T-helper 22 cell (primary cell): Measurements from ENCODE around the gene SLC44A3.
"Not testable (repeated sequence)": the region's sequence is repeated elsewhere in the genome, so short reads cannot be mapped to it uniquely, and the experiment has no call there.

Source experiments
- DNase-seq: peaks from one replicate; pipeline ENCODE4 v3.0.0-alpha.2; 2020; ENCODE audit warnings: low read depth

The SLC44A3 gene

DNA sequence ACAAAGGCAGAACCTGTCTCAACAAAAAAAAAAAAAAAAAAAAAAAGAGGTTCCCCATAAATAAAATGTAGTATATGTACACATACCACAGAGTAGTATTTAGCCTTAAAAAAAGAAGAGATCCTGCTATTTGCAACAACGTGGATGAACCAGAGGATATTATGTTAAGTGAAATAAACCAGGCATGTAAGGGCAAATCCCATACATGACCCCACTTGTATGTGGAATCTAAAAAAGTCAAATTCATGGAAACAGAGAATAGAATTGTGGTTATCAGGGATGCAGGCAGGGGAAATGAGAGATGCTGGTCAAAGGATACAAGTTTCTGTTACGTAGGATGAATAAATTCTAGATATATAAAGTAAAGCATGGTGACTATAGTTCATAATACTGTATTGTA lies 16.7 kb downstream of the SLC44A3 start:
- no peak for DNase-seq

- not testable (repeated sequence) for DNase-seq
Measured at GRCh38 chr1:94840381-94840780, 20.2 kb downstream of the SLC44A3 start.

GRCh38 chr1:94840808-94841207 lies 20.7 kb downstream of the SLC44A3 start:
- DNase-seq, result no peak

DNA sequence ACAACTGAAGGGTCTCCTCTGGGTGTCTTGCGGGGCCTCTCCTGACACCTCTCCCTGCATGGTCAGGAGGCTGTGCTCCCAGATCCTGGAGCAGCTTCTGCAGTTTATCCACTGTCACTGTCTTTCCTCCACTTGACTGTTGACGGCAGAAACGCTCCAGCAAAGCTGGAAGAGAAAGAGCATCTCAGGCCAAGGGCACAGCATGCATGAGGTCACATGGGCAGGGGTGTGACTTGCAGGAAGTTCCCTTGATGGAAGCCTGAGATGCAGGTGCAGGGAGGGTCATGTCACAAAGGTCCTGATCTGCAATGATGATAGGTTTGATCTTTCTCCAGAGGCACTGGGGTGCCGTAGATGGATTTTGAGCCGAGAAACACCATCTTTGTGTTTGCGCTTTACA lies 23.3 kb downstream of the SLC44A3 start:
- DNase-seq, result no peak

DNA sequence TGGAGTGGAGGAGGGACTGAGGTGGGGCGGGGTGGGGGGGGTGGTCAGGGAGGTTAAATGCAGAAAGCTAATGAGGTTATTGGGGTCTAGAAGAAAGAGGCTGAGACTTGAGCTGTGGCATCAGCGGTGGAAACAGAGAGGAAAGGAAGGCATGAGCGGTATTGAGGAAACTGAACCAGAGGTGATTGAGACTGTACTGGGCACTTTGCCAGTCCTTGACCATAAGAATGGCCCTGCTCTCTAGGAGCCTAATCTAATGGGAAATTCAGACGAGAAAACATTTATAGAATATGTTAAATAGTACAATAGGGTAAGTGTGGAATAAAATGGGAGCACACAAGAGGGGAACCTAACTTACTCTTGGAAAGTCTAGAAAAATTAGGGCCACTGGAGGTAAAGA lies 23.7 kb downstream of the SLC44A3 start:
- no peak for DNase-seq

GRCh38 chr1:94846308-94846707 lies 26.2 kb downstream of the SLC44A3 start:
- DNase-seq, result no peak

GRCh38 chr1:94851571-94851970 lies 31.4 kb downstream of the SLC44A3 start:
- no peak for DNase-seq

DNA sequence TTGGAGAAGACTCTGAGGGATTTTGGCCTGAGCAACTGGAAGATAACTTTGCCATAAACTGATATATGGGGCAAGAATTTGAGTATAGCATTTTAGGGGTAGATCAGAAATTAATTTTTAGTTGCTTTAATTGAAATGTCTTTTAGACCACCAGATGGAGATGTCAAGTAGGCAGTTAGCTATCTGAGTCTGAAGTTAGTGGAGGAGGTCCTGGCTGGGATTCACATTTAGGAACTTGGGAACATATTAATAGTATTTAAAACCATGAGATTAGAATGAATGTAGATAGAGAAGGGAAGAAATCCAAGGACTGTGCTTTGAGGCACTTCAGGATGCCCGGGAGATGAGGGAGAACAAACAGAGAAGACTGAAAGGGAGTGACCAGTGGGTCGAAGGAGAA lies 32.6 kb downstream of the SLC44A3 start:
- DNase-seq, result no peak

DNA sequence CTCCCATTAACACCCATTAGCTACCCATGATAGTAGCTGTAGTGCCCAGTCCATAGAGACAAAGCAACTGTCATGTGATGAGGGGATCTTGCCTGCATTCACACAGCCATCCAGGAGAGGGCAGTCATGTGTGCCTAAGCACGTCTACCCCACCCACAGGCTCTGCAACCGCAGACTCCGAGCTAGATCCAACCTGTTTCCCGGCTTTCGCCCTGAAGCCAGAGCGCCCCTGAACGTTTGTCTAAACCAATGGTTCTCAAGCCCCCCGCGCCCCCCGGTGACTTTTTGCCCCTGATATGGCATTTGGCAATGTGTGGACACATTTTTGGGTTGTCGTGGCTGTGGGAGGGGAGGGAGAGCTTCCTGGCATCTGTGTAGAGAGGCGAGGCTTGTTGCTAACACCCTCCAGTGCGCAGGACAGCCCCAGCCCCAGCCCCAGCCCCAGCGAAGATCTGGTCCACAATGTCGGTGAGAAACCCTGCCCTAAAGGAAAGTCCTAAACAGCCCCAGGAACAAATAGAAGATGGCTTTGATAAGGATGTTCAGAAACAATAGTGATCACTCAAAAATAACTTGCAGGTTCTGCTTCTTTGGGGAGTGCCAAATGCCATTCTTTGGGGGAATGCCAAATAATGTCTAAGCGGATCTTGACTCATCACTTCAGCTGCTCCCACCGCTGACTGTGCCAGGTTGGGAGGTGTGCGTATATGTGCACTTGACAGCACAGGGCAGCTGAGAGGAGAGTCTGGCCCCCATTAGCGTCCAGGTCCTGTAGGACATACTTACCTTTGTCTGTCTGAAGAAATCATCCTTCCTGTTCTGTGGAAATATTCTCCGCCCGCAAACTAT lies 34.5 kb downstream of the SLC44A3 start:
- DNase-seq, result peak; percentile 30

GRCh38 chr1:94855307-94855700 lies 35.1 kb downstream of the SLC44A3 start:
- no peak for DNase-seq

GRCh38 chr1:94856004-94856403 lies 35.8 kb downstream of the SLC44A3 start:
- no peak for DNase-seq

GRCh38 chr1:94856868-94857267 lies 36.7 kb downstream of the SLC44A3 start:
- no peak for DNase-seq

GRCh38 chr1:94858276-94858675 lies 38.1 kb downstream of the SLC44A3 start:
- no peak for DNase-seq

DNA sequence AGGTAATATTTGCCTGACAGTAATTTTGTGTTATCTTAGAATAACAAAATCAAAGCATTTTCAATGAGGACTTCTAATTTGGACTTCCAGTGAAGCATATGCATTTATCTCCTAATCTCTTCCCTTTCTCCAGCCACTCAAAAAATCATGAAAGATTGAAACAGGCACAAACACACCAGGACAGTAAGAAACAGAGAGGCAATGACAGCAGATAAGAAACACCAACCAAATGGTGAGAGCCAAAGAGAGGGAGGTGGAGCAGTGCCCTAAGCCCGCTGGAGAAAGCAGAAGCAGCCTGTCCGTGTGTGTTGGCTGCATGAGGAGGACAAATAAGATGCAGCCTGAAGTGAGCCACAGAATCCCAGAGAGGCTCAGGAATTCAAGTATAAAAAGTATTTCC lies 39.0 kb downstream of the SLC44A3 start:
- no peak for DNase-seq

- DNase-seq, result no peak
Measured at GRCh38 chr1:94862718-94863117, 42.6 kb downstream of the SLC44A3 start.

GRCh38 chr1:94863297-94863911 lies 43.2 kb downstream of the SLC44A3 start:
- no peak for DNase-seq

GRCh38 chr1:94863919-94864318 lies 43.8 kb downstream of the SLC44A3 start:
- DNase-seq, result no peak

GRCh38 chr1:94864821-94865220 lies 44.7 kb downstream of the SLC44A3 start:
- DNase-seq, result no peak

DNA sequence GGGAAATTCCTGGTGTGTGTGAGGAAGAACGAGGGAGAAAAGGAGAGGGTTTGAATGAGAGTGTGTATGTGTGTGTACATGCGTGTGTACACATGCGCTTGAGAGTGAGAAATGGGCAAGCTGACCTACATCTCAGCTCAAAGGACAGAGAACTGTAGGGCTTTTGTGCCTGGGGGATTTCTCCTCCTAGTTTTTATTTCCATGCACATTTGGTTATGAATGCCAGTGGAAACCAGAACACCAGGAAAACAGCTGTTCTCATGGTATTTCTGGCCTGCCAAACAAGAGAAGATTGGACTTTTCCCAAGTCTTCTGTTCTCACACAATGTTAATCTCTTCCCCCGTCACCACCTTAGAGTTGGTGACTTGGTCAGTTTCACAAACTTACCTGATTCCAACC lies 45.2 kb downstream of the SLC44A3 start:
- no peak for DNase-seq

DNA sequence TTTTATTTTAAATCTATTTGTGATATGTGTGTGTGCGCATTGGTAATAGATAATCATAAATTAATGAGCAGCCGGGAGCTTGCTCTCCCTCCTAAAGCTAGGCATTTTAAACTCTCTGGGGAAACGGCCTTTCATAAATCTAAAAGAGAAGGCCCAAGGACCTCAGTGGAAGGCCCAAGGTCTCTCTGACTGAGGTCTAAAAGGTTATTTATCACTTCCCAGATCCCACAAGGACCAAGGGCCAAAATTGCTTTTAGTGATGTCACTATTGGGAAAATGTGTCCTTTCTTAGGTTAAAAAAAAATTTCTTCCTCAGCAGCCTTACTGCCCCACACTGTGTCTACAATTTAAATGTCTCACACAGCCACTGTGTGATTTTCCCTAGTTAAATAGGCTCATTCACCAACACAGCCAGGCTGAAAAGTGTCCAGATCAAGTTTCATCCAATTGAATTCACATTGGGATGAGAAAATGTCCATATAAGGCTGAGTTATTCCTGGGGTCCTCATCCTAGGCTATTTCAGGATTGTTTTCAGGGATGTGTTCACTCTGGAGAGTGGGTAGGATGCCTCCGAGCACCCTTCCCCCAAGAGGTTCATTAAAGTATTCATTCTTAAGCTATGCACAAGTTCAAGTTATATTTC lies 46.1 kb downstream of the SLC44A3 start:
- DNase-seq, result no peak

DNA sequence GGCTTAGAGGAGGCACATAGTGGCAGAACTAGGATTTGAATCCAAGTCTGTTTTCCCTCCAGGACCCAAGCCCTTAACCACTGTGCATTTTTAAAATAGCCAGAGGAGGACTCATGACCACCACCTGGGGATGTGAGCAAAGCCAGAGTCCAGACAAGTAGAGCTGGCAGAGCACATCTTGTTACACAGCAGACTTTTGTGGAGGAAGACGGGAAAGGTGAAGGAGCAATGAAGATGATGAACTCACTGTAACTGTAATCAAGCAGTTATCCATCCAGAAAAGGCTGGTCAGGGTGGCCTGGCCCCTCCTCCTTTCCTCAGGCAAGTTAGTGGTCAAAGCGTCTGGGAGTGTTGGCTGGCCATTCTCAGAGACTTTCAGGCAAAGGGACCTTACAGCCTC lies 50.9 kb downstream of the SLC44A3 start:
- no peak for DNase-seq

DNA sequence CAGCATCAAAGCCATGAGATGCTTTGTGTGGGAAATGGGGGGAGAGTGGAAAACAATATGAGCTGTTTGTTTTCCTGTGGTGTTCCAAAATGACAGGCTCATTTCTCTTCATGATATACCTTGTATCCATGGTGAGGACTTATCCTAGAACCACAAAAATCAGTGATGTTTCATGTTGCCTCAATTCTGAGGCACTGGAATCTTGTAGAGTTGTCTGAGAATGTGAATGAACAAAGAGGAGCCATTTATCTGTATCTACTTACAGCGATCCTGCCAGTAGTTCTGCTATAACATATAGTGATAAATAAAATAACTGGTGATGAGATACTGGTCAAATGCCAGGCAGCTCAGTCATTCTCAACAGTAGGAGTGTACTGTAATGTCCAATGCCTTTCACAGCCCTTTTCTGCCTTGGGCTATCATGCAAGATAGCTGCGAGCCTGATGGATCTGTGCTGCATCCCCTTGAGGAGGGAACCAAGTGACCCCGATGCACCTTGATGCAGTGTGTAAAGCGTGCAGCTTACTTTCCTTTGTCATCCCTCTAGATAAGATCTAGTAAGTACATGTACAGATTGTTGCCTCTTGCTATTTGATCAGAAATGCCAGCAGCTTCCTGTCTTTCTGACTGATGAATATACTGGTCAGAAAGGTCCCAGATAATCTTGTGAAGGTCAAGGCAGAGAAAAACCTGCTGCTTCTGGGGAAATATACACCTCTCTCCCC lies 52.8 kb downstream of the SLC44A3 start:
- DNase-seq, result no peak
